B cell (primary cell): ENCODE data around the gene PPTC7.

Experiments
- CTCF ChIP-seq: fragments of 200-600 bp; IDR thresholded peaks from one replicate; pipeline ENCODE4 v1.8.0; 2022; ENCODE audit warnings: antibody characterized with exemption, mild to moderate bottlenecking
- EZH2 ChIP-seq: IDR thresholded peaks from 2 replicates; pipeline ENCODE4 v1.6.1; 2012; ENCODE audit warnings: borderline replicate concordance, low read depth, mild to moderate bottlenecking, moderate library complexity, low read length; ENCODE audit not compliant: insufficient read depth, poor library complexity, severe bottlenecking

GRCh38 chr12:110591451-110592051, 8.4 kb upstream of the PPTC7 start:
- TF ChIP-seq CTCF (no peak), EZH2 (no peak)
